CD4-positive, CD25-positive, alpha-beta regulatory T cell (primary cell): ENCODE data around the gene ZNF609. TPM values are rescaled to one million over a fixed set of nuclear protein-coding genes. Genes with fewer than 3 reads are reported as not detected.
A peak's percentile ranks its signal among the peaks of the same experiment; 100 is the strongest.

Experiments
- ATAC-seq, 2 donors: fragments of 150-1000 bp; cut with Tn5 transposase; one replicate each; pipeline ENCODE4 v1.10.0; 2021; ENCODE audit warnings: low read depth in 2 of 2, moderate number of reproducible peaks in 2 of 2, moderate library complexity in 1 of 2
- DNase-seq, 3 donors: peaks; one replicate each; pipeline versions ENCODE4 v3.0.0 to v3.0.0-alpha.2; 2012 to 2022; ENCODE audit warnings: mixed read lengths in 1 of 3
- H3K27ac ChIP-seq: one replicate; pipeline ENCODE4 v1.7.0; 2013; ENCODE audit warnings: mild to moderate bottlenecking, low read length; ENCODE audit not compliant: insufficient read depth, poor library complexity, severe bottlenecking
- H3K27me3 ChIP-seq: one replicate; pipeline ENCODE4 v1.7.0; 2013; ENCODE audit warnings: low read length; ENCODE audit not compliant: control insufficient read depth, insufficient read depth
- H3K36me3 ChIP-seq: one replicate; pipeline ENCODE4 v1.7.0; 2013; ENCODE audit warnings: mild to moderate bottlenecking, low read length, moderate library complexity; ENCODE audit not compliant: control insufficient read depth, insufficient read depth
- H3K4me1 ChIP-seq: 2 replicates; pipeline ENCODE4 v1.7.0; 2013; ENCODE audit warnings: mild to moderate bottlenecking, low read length; ENCODE audit not compliant: insufficient read depth, control insufficient read depth, poor library complexity, severe bottlenecking
- H3K4me3 ChIP-seq: one replicate; pipeline ENCODE4 v1.7.0; 2013; ENCODE audit warnings: low read depth, mild to moderate bottlenecking, low read length, moderate library complexity
- H3K9me3 ChIP-seq, 2 experiments: 1 replicate in 1 of 2; 2 replicates in 1 of 2; pipeline ENCODE4 v1.7.0; 2013; ENCODE audit warnings: low read length in 2 of 2, mild to moderate bottlenecking in 1 of 2, moderate library complexity in 1 of 2; ENCODE audit not compliant: control insufficient read depth in 2 of 2
- H3K27ac Mint-ChIP-seq, 3 donors: one replicate each; pipeline ENCODE4 v1.8.0; 2020 to 2022; ENCODE audit warnings: mild to moderate bottlenecking in 3 of 3, mixed read lengths in 3 of 3, moderate library complexity in 2 of 3
- H3K27me3 Mint-ChIP-seq: one replicate; pipeline ENCODE4 v1.8.0; 2022; ENCODE audit warnings: mild to moderate bottlenecking, mixed read lengths
- H3K36me3 Mint-ChIP-seq: one replicate; pipeline ENCODE4 v1.8.0; 2020; ENCODE audit warnings: mixed read lengths
- H3K4me1 Mint-ChIP-seq, 4 donors: one replicate each; pipeline ENCODE4 v1.8.0; 2020 to 2022; ENCODE audit warnings: mixed read lengths in 4 of 4, mild to moderate bottlenecking in 1 of 4
- H3K4me3 Mint-ChIP-seq, 4 donors: one replicate each; pipeline ENCODE4 v1.8.0; 2020 to 2022; ENCODE audit warnings: mild to moderate bottlenecking in 4 of 4, mixed read lengths in 4 of 4, moderate library complexity in 3 of 4
- H3K9me3 Mint-ChIP-seq, 7 donors: one replicate each; pipeline ENCODE4 v1.8.0; 2020 to 2022; ENCODE audit warnings: mixed read lengths in 7 of 7, mild to moderate bottlenecking in 3 of 7, moderate library complexity in 2 of 7
- polyA plus RNA-seq, 4 donors: library from polyadenylated mRNA; unstranded; fragments of 300-500 nt; fragmentation: Illumina TruSeq; gene quantifications; one replicate each; pipeline ENCODE4 v1.2.3, GENCODE V29; 2021
- total RNA-seq: library from RNA; stranded (reverse); gene quantifications from one replicate; pipeline ENCODE4 v1.2.3, GENCODE V29; 2022

ZNF609 gene
- total and polyA plus RNA-seq, 5 donors from 2014 or later, result 0.64 to 39.0 (median 2.0) TPM

- Mint-ChIP-seq H3K4me3 (peak overlapping the region in 3 of 4 donors; percentile 21 to 77 (median 75)), H3K27ac (peak overlapping the region; percentile 82 to 95 (median 89)), H3K4me1 (peaks cover 17 to 42% (median 27%) of the 10 kb centered on the region in 4 donors), H3K36me3 (peaks cover 11% of the 10 kb centered on the region), H3K27me3 (no peaks in the 10 kb centered on the region), H3K9me3 (no peaks in the 10 kb centered on the region)
- H3K4me3 ChIP-seq, result peak overlapping the region; percentile 77
- no peak for ATAC-seq
- peaks cover 26% of the 10 kb centered on the region for H3K36me3 ChIP-seq
- peaks cover 30% of the 10 kb centered on the region for H3K4me1 ChIP-seq
- H3K27ac ChIP-seq, result peak overlapping the region; percentile 43
- DNase-seq, result peak in 1 of 3 donors; percentile 16
- no peaks in the 10 kb centered on the region for H3K27me3 ChIP-seq
- H3K9me3 ChIP-seq, result no peaks in the 10 kb centered on the region
These were observed 30.9 kb upstream of the ZNF609 start for GRCh38 chr15:64429448-64429847.

GRCh38 chr15:64430000-64430735 lies 30.2 kb upstream of the ZNF609 start:
- ATAC-seq, result peak; percentile 94 to 95
- Mint-ChIP-seq H3K36me3 (peaks cover 12% of the 10 kb centered on the region), H3K27ac (peak overlapping the region; percentile 82 to 95 (median 89)), H3K4me3 (peak overlapping the region; percentile 21 to 77 (median 54)), H3K9me3 (no peaks in the 10 kb centered on the region), H3K27me3 (no peaks in the 10 kb centered on the region), H3K4me1 (peaks cover 17 to 42% (median 29%) of the 10 kb centered on the region in 4 donors)
- Histone ChIP-seq H3K9me3 (no peaks in the 10 kb centered on the region), H3K4me3 (peak overlapping the region; percentile 77), H3K4me1 (peaks cover 30% of the 10 kb centered on the region), H3K27ac (peak overlapping the region; percentile 47), H3K27me3 (no peaks in the 10 kb centered on the region), H3K36me3 (peaks cover 18% of the 10 kb centered on the region)
- peak; percentile 7 to 87 (median 81) for DNase-seq

GRCh38 chr15:64437982-64438381 lies 22.4 kb upstream of the ZNF609 start:
- no peak overlapping the region for H3K4me3 Mint-ChIP-seq
- DNase-seq, result no peak
- peak overlapping the region in 2 of 3 donors; percentile 34 to 41 for H3K27ac Mint-ChIP-seq
- H3K36me3 ChIP-seq, result no peaks in the 10 kb centered on the region
- no peaks in the 10 kb centered on the region for H3K27me3 ChIP-seq
- ATAC-seq, result no peak
- H3K27ac ChIP-seq, result no peak overlapping the region
- H3K27me3 Mint-ChIP-seq, result no peaks in the 10 kb centered on the region
- peaks cover 11 to 32% (median 25%) of the 10 kb centered on the region in 4 donors for H3K4me1 Mint-ChIP-seq
- H3K4me1 ChIP-seq, result no peaks in the 10 kb centered on the region
- peaks cover 31% of the 10 kb centered on the region for H3K36me3 Mint-ChIP-seq
- no peaks in the 10 kb centered on the region for H3K9me3 Mint-ChIP-seq
- H3K4me3 ChIP-seq, result no peak overlapping the region
- no peaks in the 10 kb centered on the region for H3K9me3 ChIP-seq

GRCh38 chr15:64438653-64439447 lies 21.5 kb upstream of the ZNF609 start:
- no peak for ATAC-seq
- H3K27ac Mint-ChIP-seq, result peak overlapping the region in 2 of 3 donors; percentile 28 to 41
- H3K9me3 Mint-ChIP-seq, result no peaks in the 10 kb centered on the region
- no peak overlapping the region for H3K4me3 ChIP-seq
- no peaks in the 10 kb centered on the region for H3K27me3 Mint-ChIP-seq
- H3K9me3 ChIP-seq, result no peaks in the 10 kb centered on the region
- no peak overlapping the region for H3K27ac ChIP-seq
- H3K27me3 ChIP-seq, result no peaks in the 10 kb centered on the region
- DNase-seq, result no peak
- H3K36me3 ChIP-seq, result peaks cover 2% of the 10 kb centered on the region
- peaks cover 5% of the 10 kb centered on the region for H3K4me1 ChIP-seq
- peaks cover 11 to 41% (median 33%) of the 10 kb centered on the region in 4 donors for H3K4me1 Mint-ChIP-seq
- H3K36me3 Mint-ChIP-seq, result peaks cover 27% of the 10 kb centered on the region
- no peak overlapping the region for H3K4me3 Mint-ChIP-seq

- peak overlapping the region in 1 of 4 donors; percentile 84 for H3K4me3 Mint-ChIP-seq
- no peaks in the 10 kb centered on the region for H3K27me3 Mint-ChIP-seq
- Histone ChIP-seq H3K9me3 (no peaks in the 10 kb centered on the region), H3K36me3 (peaks cover 9% of the 10 kb centered on the region), H3K4me3 (no peak overlapping the region), H3K27me3 (no peaks in the 10 kb centered on the region), H3K4me1 (peaks cover 5% of the 10 kb centered on the region), H3K27ac (no peak overlapping the region)
- DNase-seq, result no peak
- no peaks in the 10 kb centered on the region for H3K9me3 Mint-ChIP-seq
- H3K4me1 Mint-ChIP-seq, result peaks cover 5 to 47% (median 38%) of the 10 kb centered on the region in 4 donors
- peak overlapping the region in 1 of 3 donors; percentile 62 for H3K27ac Mint-ChIP-seq
- peaks cover 25% of the 10 kb centered on the region for H3K36me3 Mint-ChIP-seq
- ATAC-seq, result no peak
These were observed 18.5 kb upstream of the ZNF609 start for GRCh38 chr15:64441852-64442251.

GRCh38 chr15:64443016-64443415 lies 17.4 kb upstream of the ZNF609 start:
- H3K4me1 ChIP-seq, result peaks cover 5% of the 10 kb centered on the region
- H3K4me3 ChIP-seq, result no peak overlapping the region
- H3K4me1 Mint-ChIP-seq, result peaks cover 5 to 46% (median 39%) of the 10 kb centered on the region in 4 donors
- H3K9me3 ChIP-seq, result no peaks in the 10 kb centered on the region
- ATAC-seq, result no peak
- H3K27ac ChIP-seq, result no peak overlapping the region
- peaks cover 26% of the 10 kb centered on the region for H3K36me3 Mint-ChIP-seq
- H3K27ac Mint-ChIP-seq, result peak overlapping the region in 2 of 3 donors; percentile 39 to 50
- no peaks in the 10 kb centered on the region for H3K27me3 ChIP-seq
- DNase-seq, result no peak
- no peaks in the 10 kb centered on the region for H3K27me3 Mint-ChIP-seq
- no peak overlapping the region for H3K4me3 Mint-ChIP-seq
- no peaks in the 10 kb centered on the region for H3K9me3 Mint-ChIP-seq
- H3K36me3 ChIP-seq, result peaks cover 20% of the 10 kb centered on the region

GRCh38 chr15:64443747-64444621 lies 16.4 kb upstream of the ZNF609 start:
- peak in 1 of 3 donors; percentile 46 for DNase-seq

More at GRCh38 chr15:64443747-64444621, 16.4 kb upstream of the ZNF609 start:
- Mint-ChIP-seq H3K27ac (peak overlapping the region; percentile 39 to 50 (median 48)), H3K9me3 (no peaks in the 10 kb centered on the region), H3K4me3 (no peak overlapping the region), H3K4me1 (peaks cover 5 to 41% (median 34%) of the 10 kb centered on the region in 4 donors), H3K36me3 (peaks cover 27% of the 10 kb centered on the region), H3K27me3 (no peaks in the 10 kb centered on the region)
- peak; percentile 53 to 65 for ATAC-seq
- H3K4me3 ChIP-seq, result no peak overlapping the region
- H3K27ac ChIP-seq, result no peak overlapping the region
- H3K27me3 ChIP-seq, result no peaks in the 10 kb centered on the region
- peaks cover 27% of the 10 kb centered on the region for H3K36me3 ChIP-seq
- H3K9me3 ChIP-seq, result no peaks in the 10 kb centered on the region
- peaks cover 5% of the 10 kb centered on the region for H3K4me1 ChIP-seq
